ENCODE results near the gene SDHAF1. TPM values are rescaled to one million over a fixed set of nuclear protein-coding genes. Genes with fewer than 3 reads are reported as not detected.
A peak's percentile ranks its signal among the peaks of the same experiment; 100 is the strongest.

The SDHAF1 gene
- total RNA-seq, 1 donor from 2014 or later, result 14.2 TPM

- Histone ChIP-seq H3K36me3 (no peaks in the 10 kb centered on the region), H3K9me3 (no peaks in the 10 kb centered on the region), H3K4me1 (peaks cover 14% of the 10 kb centered on the region), H3K4me3 (peak overlapping the region; percentile 53), H3K27me3 (no peaks in the 10 kb centered on the region), H3K27ac (peak overlapping the region; percentile 30)
- intact Hi-C loops (cut with DNase I), result no loop called here
- peak; percentile 72 for ATAC-seq
- TF ChIP-seq CTCF (IDR thresholded peaks at IDR 0.05), result no peak
- peak; percentile 87 for DNase-seq
Observed at GRCh38 chr19:36009220-36009619, 14.2 kb downstream of the SDHAF1 start.

- no peak for TF ChIP-seq CTCF (IDR thresholded peaks at IDR 0.05)
- Histone ChIP-seq H3K4me1 (peaks cover 17% of the 10 kb centered on the region), H3K27me3 (no peaks in the 10 kb centered on the region), H3K9me3 (no peaks in the 10 kb centered on the region), H3K27ac (no peak overlapping the region), H3K4me3 (peak overlapping the region; percentile 53), H3K36me3 (no peaks in the 10 kb centered on the region)
- ATAC-seq, result no peak
- intact Hi-C loops (cut with DNase I), result no loop called here
- no peak for DNase-seq
Observed at GRCh38 chr19:36009633-36010379, 14.8 kb downstream of the SDHAF1 start.

GRCh38 chr19:36010402-36010801 lies 15.4 kb downstream of the SDHAF1 start:
- intact Hi-C loops (cut with DNase I), result no loop called here
- no peaks in the 10 kb centered on the region for H3K9me3 ChIP-seq
- H3K4me1 ChIP-seq, result peaks cover 20% of the 10 kb centered on the region
- no peaks in the 10 kb centered on the region for H3K27me3 ChIP-seq
- DNase-seq, result no peak
- no peak for TF ChIP-seq CTCF (IDR thresholded peaks at IDR 0.05)
- H3K27ac ChIP-seq, result no peak overlapping the region
- no peak overlapping the region for H3K4me3 ChIP-seq
- H3K36me3 ChIP-seq, result no peaks in the 10 kb centered on the region
- no peak for ATAC-seq

- ATAC-seq, result no peak
- peaks cover 20% of the 10 kb centered on the region for H3K4me1 ChIP-seq
- H3K27ac ChIP-seq, result peak overlapping the region; percentile 92
- DNase-seq, result no peak
- no peaks in the 10 kb centered on the region for H3K36me3 ChIP-seq
- intact Hi-C loops (cut with DNase I), result no loop called here
- peak overlapping the region; percentile 72 for H3K4me3 ChIP-seq
- H3K27me3 ChIP-seq, result no peaks in the 10 kb centered on the region
- no peaks in the 10 kb centered on the region for H3K9me3 ChIP-seq
- no peak for TF ChIP-seq CTCF (IDR thresholded peaks at IDR 0.05)
Observed at GRCh38 chr19:36013280-36014011, 18.5 kb downstream of the SDHAF1 start.

- Histone ChIP-seq H3K36me3 (no peaks in the 10 kb centered on the region), H3K4me1 (peaks cover 17% of the 10 kb centered on the region), H3K27ac (peak within 1 kb of the TSS; percentile 92), H3K4me3 (peak within 1 kb of the TSS; percentile 72), H3K9me3 (no peaks in the 10 kb centered on the region), H3K27me3 (no peaks in the 10 kb centered on the region)
- no peak for TF ChIP-seq CTCF (IDR thresholded peaks at IDR 0.05)
- DNase-seq (peak; percentile 100), ATAC-seq (peak; percentile 98)
- intact Hi-C loops (cut with DNase I), result no loop called here
Observed at GRCh38 chr19:36014012-36014924, 19.3 kb downstream of the SDHAF1 start, which contains the start of gene ALKBH6. TSS of gene ALKBH6 (minus strand) at chr19:36014213. CDS start at chr19:36013397, 816 bp downstream.
